Measurements from ENCODE around the gene GAA. TPM values are rescaled to one million over a fixed set of nuclear protein-coding genes. Genes with fewer than 3 reads are reported as not detected.

GAA gene
- total and polyA plus RNA-seq, 10 of the 15 experiments (the other 5 are each of a cell fraction or from before 2014, with no cell fraction given) = 0.18 to 10.5 (median 4.1) TPM

DNA sequence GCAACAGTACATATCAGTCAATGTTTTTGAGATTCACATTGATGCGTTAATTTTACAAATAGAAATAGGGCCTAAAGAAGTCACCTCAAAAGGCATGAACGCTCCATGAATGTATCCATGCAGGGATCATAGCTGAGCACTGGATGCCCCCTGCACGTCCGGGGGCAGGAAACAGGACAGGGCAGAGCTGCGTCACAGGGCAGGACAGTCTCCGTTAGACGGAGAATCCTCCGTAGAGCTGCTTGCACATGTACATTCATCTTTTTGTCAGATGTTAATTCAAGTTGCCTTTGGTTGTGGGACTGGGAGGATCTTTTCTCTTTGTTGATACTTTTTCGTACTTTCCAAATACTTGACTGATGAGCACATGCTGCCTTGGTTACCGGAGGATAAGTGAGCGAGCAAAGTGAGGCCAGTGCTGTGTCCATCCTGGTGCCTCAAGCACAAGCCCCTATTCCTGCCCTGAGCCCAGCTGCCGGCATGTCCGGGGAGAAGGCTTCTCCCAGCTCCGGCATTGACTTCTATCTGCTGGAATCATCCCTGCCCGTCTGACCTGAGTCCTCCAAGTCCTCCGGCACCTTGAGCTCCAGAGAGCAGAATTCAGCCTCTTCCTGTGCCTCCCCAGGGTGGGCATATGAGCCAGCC lies 15.0 kb downstream of the GAA start (continued):
- TF ChIP-seq, protein P1, sequence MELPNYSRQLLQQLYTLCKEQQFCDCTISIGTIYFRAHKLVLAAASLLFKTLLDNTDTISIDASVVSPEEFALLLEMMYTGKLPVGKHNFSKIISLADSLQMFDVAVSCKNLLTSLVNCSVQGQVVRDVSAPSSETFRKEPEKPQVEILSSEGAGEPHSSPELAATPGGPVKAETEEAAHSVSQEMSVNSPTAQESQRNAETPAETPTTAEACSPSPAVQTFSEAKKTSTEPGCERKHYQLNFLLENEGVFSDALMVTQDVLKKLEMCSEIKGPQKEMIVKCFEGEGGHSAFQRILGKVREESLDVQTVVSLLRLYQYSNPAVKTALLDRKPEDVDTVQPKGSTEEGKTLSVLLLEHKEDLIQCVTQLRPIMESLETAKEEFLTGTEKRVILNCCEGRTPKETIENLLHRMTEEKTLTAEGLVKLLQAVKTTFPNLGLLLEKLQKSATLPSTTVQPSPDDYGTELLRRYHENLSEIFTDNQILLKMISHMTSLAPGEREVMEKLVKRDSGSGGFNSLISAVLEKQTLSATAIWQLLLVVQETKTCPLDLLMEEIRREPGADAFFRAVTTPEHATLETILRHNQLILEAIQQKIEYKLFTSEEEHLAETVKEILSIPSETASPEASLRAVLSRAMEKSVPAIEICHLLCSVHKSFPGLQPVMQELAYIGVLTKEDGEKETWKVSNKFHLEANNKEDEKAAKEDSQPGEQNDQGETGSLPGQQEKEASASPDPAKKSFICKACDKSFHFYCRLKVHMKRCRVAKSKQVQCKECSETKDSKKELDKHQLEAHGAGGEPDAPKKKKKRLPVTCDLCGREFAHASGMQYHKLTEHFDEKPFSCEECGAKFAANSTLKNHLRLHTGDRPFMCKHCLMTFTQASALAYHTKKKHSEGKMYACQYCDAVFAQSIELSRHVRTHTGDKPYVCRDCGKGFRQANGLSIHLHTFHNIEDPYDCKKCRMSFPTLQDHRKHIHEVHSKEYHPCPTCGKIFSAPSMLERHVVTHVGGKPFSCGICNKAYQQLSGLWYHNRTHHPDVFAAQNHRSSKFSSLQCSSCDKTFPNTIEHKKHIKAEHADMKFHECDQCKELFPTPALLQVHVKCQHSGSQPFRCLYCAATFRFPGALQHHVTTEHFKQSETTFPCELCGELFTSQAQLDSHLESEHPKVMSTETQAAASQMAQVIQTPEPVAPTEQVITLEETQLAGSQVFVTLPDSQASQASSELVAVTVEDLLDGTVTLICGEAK (IDR thresholded peaks at IDR 0.05; ENCODE audit: borderline replicate concordance) = no peak
- TF ChIP-seq IRF4 (IDR thresholded peaks at IDR 0.05; ENCODE audit: low read depth, low read length) = no peak
- TF ChIP-seq ZNF217 (IDR thresholded peaks at IDR 0.05) = no peak
- no peak for TF ChIP-seq NFYA (IDR thresholded peaks at IDR 0.05; ENCODE audit: borderline replicate concordance, low read depth, low read length)
- no peak for TF ChIP-seq SMAD1 (IDR thresholded peaks at IDR 0.05; ENCODE audit: low read depth, partially characterized antibody)
- TF ChIP-seq POLR2AphosphoS2 (IDR thresholded peaks at IDR 0.05; ENCODE audit: low read depth, low read length) = no peak
- no peak for TF ChIP-seq LARP7 (IDR thresholded peaks at IDR 0.05)
- TF ChIP-seq RUNX3 (IDR thresholded peaks at IDR 0.05; ENCODE audit: low read length) = no peak
- TF ChIP-seq BHLHE40 (IDR thresholded peaks at IDR 0.05; ENCODE audit: borderline replicate concordance in 1 of 2, low read depth in 2 of 2, low read length in 1 of 2) = no peak

DNA sequence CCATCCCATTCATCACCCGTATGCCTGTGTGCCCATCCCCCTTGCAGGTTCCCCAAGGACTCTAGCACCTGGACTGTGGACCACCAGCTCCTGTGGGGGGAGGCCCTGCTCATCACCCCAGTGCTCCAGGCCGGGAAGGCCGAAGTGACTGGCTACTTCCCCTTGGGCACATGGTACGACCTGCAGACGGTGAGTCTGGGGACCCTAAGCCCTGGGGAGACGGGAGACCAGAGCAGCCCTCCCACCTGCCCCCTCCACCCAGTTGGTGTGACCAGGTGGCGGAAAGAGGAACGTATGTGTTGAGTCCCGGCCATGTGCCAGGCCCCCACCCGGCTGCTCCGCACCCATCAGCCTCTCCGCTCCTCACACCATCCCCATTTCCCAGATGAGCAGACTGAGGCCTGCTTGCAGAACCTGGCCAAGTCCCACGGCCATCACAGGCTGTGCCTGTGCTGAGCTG lies 15.6 kb downstream of the GAA start:
- Histone ChIP-seq H3K36me3 (ENCODE audit: control insufficient read depth in 2 of 2, insufficient read depth in 2 of 2, low read length in 1 of 2) (no peaks in the 10 kb centered on the region), H3K27me3 (replicated peaks in 1 of 2; ENCODE audit: control insufficient read depth in 2 of 2, insufficient read depth in 2 of 2, low read length in 1 of 2) (no peaks in the 10 kb centered on the region; a peak in 1 of 4 replicates), H3K9me3 (replicated peaks; ENCODE audit: control insufficient read depth, insufficient read depth, low read length) (no peaks in the 10 kb centered on the region; the same call in 2 of the 3 replicates), H3K9ac (ENCODE audit: control insufficient read depth, insufficient read depth, low read length) (no peak overlapping the region), H2AFZ (ENCODE audit: control insufficient read depth, low read depth, low read length) (no peak overlapping the region), H3K4me3 (no peak overlapping the region), H3K27ac (ENCODE audit: control insufficient read depth, insufficient read depth) (no peak overlapping the region), H3K4me1 (ENCODE audit: control insufficient read depth, insufficient read depth, low read length) (no peaks in the 10 kb centered on the region), H4K20me1 (ENCODE audit: control insufficient read depth, insufficient read depth) (no peaks in the 10 kb centered on the region), H3K4me2 (ENCODE audit: control insufficient read depth, insufficient read depth) (no peak overlapping the region), H3K79me2 (ENCODE audit: control insufficient read depth, insufficient read depth, low read length) (no peaks in the 10 kb centered on the region)
- CTCF ChIA-PET = no interaction called here
- no TSS peak for BruUV-seq (replicated peaks)
- no peak for FAIRE-seq
- SMC1A ChIA-PET (ENCODE audit: uncharacterized antibody, unreplicated experiment) = no interaction called here
- 44% methylated on average over 13 of the region's 13 CpGs for WGBS (ENCODE audit: insufficient coverage, insufficient replicate concordance, low lambda C conversion rate, missing lambda C conversion rate)
- RAD21 ChIA-PET (ENCODE audit: unreplicated experiment) = no interaction called here
- no peak for DNase-seq (ENCODE audit: low read depth, low spot score)
- in situ Hi-C loops (cut with MboI) = no loop called here
- POLR2A ChIA-PET = no interaction called here
- no peak for ATAC-seq
- intact Hi-C loops (cut with micrococcal nuclease; ENCODE audit: unreplicated experiment) = no loop called here
- TF ChIP-seq NFYB (IDR thresholded peaks at IDR 0.05; ENCODE audit: insufficient read depth, low read depth, low read length) (no peak), NBN (IDR thresholded peaks at IDR 0.05) (no peak), ZNF207 (IDR thresholded peaks at IDR 0.05; ENCODE audit: borderline replicate concordance) (no peak), YBX1 (IDR thresholded peaks at IDR 0.05) (no peak), SRF (IDR thresholded peaks at IDR 0.05; ENCODE audit: low read depth in 2 of 2, low read length in 2 of 2) (no peak), KLF5 (IDR thresholded peaks at IDR 0.05; ENCODE audit: partially characterized antibody) (no peak), NFIC (IDR thresholded peaks at IDR 0.05; ENCODE audit: low read depth, low read length) (no peak)
- TF ChIP-seq, protein P2, sequence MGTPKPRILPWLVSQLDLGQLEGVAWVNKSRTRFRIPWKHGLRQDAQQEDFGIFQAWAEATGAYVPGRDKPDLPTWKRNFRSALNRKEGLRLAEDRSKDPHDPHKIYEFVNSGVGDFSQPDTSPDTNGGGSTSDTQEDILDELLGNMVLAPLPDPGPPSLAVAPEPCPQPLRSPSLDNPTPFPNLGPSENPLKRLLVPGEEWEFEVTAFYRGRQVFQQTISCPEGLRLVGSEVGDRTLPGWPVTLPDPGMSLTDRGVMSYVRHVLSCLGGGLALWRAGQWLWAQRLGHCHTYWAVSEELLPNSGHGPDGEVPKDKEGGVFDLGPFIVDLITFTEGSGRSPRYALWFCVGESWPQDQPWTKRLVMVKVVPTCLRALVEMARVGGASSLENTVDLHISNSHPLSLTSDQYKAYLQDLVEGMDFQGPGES (IDR thresholded peaks at IDR 0.05) = no peak
- TF ChIP-seq, protein P3, sequence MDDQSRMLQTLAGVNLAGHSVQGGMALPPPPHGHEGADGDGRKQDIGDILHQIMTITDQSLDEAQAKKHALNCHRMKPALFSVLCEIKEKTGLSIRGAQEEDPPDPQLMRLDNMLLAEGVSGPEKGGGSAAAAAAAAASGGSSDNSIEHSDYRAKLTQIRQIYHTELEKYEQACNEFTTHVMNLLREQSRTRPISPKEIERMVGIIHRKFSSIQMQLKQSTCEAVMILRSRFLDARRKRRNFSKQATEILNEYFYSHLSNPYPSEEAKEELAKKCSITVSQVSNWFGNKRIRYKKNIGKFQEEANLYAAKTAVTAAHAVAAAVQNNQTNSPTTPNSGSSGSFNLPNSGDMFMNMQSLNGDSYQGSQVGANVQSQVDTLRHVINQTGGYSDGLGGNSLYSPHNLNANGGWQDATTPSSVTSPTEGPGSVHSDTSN (IDR thresholded peaks at IDR 0.05; ENCODE audit: insufficient replicate concordance, low read depth, low read length) = no peak

Data from GM12878 (cell line).